Stimulated activated CD4-positive, alpha-beta T cell treated with anti-CD3 and anti-CD28 coated beads, Interleukin-12 subunit alpha, Interleukin-12 subunit beta, amount 100 ng/mL, for 4 hours (primary cell): Measurements from ENCODE around the gene ADAMTS9.

Experiments
- DNase-seq: peaks from one replicate; pipeline ENCODE4 v3.0.0-alpha.2; 2020

The ADAMTS9 gene

DNA sequence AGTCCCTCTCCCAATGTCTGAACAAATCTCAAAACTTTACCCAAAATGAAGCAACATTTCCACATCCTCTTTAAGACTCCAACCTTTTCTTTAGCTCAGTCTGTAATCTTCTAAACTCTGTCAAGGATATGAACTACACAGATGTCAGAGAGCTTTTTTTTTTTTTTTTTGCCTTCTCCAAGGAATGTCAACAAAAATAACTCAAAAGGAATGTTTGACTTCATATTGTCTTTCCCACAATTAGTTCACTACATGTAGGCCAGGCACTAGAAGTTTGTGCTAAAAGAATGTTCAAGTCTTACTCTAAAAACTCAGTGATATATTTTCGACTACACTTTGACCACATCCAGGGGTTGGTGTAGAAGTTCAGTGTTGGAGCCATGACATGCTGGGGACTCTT lies 37.1 kb downstream of the ADAMTS9 start:
- DNase-seq = no peak

GRCh38 chr3:64650096-64650622 lies 37.6 kb downstream of the ADAMTS9 start:
- no peak for DNase-seq

GRCh38 chr3:64648927-64649906 lies 38.6 kb downstream of the ADAMTS9 start:
- DNase-seq = no peak

DNA sequence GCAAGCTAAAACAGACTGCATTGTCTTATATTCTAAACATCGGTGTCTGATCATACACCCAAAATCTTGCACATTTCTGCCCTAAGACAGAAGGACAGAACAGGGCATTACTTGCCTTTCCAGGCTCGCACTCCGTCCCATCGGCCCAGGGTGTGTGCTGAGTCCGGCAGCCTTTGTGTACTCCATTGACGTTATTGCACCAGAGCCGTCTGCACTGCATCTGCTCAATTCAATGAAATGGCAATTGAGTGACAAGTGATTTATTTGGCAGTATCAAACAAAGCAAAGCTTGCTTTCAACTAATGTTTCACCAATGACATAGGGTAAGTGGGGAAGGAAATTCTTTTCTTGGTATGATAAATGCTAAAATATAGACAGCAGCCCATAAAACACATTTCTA lies 40.0 kb downstream of the ADAMTS9 start:
- no peak for DNase-seq

- no peak for DNase-seq
These were observed 42.6 kb downstream of the ADAMTS9 start for GRCh38 chr3:64645243-64645642.

DNA sequence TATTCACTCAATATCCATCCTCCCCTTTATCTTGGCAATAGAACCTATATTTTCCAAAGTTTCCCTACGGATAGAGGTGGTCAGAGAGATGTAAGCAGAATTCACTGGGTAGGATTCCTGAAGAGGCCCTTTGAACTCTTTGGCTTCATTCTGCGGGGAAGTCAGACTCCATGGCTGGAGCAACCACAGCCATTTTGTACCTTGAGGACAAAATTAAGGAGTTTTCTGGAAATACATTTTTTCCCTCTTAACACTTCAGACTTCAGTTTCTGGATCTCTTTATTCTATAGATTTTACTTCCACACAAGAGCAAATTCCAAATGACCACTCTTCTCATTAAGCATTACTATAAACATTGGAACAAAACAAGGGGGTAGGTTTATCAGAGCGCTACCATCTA lies 43.3 kb downstream of the ADAMTS9 start:
- DNase-seq = no peak

GRCh38 chr3:64642327-64643151 lies 45.3 kb downstream of the ADAMTS9 start:
- no peak for DNase-seq

DNA sequence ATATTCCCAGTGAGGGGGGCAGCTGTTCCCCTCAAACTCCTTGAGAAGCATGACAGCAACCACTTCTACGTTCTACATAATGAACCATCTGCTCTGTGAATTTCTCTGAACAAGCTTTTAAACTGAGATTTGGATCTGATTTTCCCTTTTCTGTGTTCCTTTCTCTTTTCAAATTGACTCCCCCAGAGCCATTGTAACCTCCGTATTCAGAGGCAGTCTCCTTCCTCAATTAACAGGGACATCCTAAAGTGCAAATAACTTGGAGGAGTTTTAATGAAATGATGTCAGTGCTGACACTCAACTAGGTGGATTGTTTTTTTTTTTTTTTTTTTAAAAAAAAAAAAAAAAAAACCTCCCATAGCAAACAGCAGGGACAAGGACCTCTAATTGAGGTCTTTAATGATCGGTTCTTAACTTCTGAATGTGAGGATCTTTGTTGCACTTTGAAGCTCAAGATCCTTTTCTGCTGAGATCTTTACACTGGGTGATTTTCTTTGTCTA lies 48.8 kb downstream of the ADAMTS9 start:
- DNase-seq = no peak

- DNase-seq = no peak
These were observed 49.3 kb downstream of the ADAMTS9 start for GRCh38 chr3:64638511-64638910.

GRCh38 chr3:64634417-64634816 lies 53.4 kb downstream of the ADAMTS9 start:
- DNase-seq = no peak

- no peak for DNase-seq
These were observed 55.8 kb downstream of the ADAMTS9 start for GRCh38 chr3:64631951-64632350.

- DNase-seq = no peak
These were observed 60.1 kb downstream of the ADAMTS9 start for GRCh38 chr3:64627471-64628321.

GRCh38 chr3:64627042-64627441 lies 60.8 kb downstream of the ADAMTS9 start:
- no peak for DNase-seq

GRCh38 chr3:64625381-64625780 lies 62.4 kb downstream of the ADAMTS9 start:
- no peak for DNase-seq

GRCh38 chr3:64623125-64623524 lies 64.7 kb downstream of the ADAMTS9 start:
- DNase-seq = no peak

DNA sequence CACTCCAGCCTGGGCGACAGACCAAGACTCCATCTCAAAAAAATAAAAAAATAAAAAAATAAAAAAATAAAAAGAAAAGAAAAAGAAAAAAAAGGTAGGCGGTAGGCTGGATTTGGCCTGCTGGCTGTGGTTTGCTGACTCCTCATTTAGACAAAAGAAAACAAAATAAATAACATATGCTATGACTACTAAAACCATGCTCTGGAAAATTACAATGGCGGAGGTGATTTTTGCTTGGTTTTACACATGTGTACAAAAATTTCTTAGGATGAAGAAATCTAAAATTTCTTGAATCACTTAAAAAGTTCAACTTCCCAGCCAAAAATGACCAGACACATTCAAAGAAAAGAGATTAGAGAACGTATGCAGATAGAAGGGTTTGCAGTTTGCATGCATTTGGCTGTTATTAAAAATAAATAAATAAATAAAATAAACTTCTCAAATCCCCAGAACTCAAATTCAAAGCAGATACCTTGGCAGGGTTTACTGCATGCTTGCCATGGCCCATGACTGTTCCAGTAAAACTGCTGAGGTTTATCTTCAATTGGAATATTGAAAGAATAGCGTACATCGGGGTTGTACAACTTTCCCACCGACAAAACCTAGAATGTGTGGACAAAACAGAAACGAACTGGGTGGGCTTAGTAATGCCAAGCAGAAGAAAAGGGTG lies 65.9 kb downstream of the ADAMTS9 start:
- no peak for DNase-seq

- DNase-seq = no peak
These were observed 66.5 kb downstream of the ADAMTS9 start for GRCh38 chr3:64621275-64621674.

GRCh38 chr3:64620020-64620419 lies 67.8 kb downstream of the ADAMTS9 start:
- DNase-seq = no peak

- DNase-seq = no peak
These were observed 68.6 kb downstream of the ADAMTS9 start for GRCh38 chr3:64619216-64619615.

- DNase-seq = no peak
These were observed 70.2 kb downstream of the ADAMTS9 start for GRCh38 chr3:64617610-64618009.

DNA sequence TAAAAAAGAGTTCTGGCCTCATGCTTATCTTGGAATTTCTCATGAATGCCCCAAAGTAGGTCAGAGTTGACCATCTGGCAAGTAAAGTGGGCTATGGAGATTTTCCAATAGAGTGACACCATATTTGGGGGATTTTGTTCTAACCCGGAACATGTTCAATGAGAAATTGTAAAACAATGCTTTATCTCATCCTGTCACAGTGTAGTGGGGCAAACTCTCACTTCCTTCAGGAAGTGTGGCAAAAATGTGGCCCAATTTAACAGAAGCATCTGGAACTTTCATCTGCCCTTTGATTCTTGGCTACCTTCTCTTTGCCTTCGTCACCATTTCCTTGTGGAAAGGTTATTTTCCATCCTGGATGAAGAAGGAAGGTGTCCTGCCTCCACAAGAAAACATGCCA lies 70.8 kb downstream of the ADAMTS9 start:
- DNase-seq = no peak
